Measurements from ENCODE around the gene PAX6.

- no peak for TF ChIP-seq CTCF (IDR thresholded peaks at IDR 0.05; ENCODE audit: insufficient read depth, low read length)
- no peak for TF ChIP-seq POLR2AphosphoS5 (IDR thresholded peaks at IDR 0.05; ENCODE audit: low read depth)
- TF ChIP-seq SPI1 (IDR thresholded peaks at IDR 0.05; ENCODE audit: borderline replicate concordance, low read depth), result no peak
Measured at GRCh38 chr11:31841435-31841834, 30.3 kb upstream of the PAX6 start.

All from HL-60 (cell line).